Measurements from ENCODE around the gene GAB3. TPM values are rescaled to one million over a fixed set of nuclear protein-coding genes. Genes with fewer than 3 reads are reported as not detected.

The GAB3 gene
- total RNA-seq, 4 donors from 2014 or later = 3.5 to 7.4 (median 5.0) TPM

- no peak overlapping the region for H3K4me3 ChIP-seq
- H3K36me3 ChIP-seq = peaks cover 0 to 28% (median 0%) of the 10 kb centered on the region in 3 donors
- H3K27ac ChIP-seq = no peak overlapping the region
- H3K27me3 ChIP-seq = no peaks in the 10 kb centered on the region
- H3K9me3 ChIP-seq = no peaks in the 10 kb centered on the region
- H3K4me1 ChIP-seq = no peaks in the 10 kb centered on the region
- no peak for DNase-seq
- no peak for TF ChIP-seq POLR2A (IDR thresholded peaks at IDR 0.05)
- TF ChIP-seq CTCF (IDR thresholded peaks at IDR 0.05) = no peak
These were observed 28.4 kb upstream of the GAB3 start for GRCh38 chrX:154779261-154779660.

DNA sequence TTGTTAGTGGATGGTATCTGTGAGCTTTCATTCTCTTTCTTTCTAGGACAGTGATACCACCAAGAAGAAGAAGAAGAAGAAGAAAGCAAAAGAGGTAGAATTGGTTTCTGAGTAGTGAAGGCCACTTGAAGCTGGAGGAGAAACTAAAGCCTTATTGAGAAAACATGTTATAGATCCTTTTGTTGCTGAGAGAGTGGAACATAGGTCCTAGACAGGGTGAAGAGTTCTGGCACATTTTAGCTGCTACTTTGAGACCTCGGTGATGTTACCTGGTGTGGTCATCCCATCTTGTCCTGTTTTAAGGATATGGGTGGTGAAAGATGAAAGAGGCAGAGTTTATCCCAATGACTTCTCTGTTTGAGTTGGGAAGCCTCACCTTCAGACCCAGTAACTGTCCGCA is 25.9 kb upstream of the GAB3 start:
- H3K36me3 ChIP-seq = peaks cover 0 to 29% (median 0%) of the 10 kb centered on the region in 3 donors
- DNase-seq = no peak
- no peak overlapping the region for H3K27ac ChIP-seq
- H3K4me1 ChIP-seq = no peaks in the 10 kb centered on the region
- no peak for TF ChIP-seq CTCF (IDR thresholded peaks at IDR 0.05)
- TF ChIP-seq POLR2A (IDR thresholded peaks at IDR 0.05) = no peak
- no peak overlapping the region for H3K4me3 ChIP-seq
- H3K9me3 ChIP-seq = no peaks in the 10 kb centered on the region
- H3K27me3 ChIP-seq = no peaks in the 10 kb centered on the region

DNA sequence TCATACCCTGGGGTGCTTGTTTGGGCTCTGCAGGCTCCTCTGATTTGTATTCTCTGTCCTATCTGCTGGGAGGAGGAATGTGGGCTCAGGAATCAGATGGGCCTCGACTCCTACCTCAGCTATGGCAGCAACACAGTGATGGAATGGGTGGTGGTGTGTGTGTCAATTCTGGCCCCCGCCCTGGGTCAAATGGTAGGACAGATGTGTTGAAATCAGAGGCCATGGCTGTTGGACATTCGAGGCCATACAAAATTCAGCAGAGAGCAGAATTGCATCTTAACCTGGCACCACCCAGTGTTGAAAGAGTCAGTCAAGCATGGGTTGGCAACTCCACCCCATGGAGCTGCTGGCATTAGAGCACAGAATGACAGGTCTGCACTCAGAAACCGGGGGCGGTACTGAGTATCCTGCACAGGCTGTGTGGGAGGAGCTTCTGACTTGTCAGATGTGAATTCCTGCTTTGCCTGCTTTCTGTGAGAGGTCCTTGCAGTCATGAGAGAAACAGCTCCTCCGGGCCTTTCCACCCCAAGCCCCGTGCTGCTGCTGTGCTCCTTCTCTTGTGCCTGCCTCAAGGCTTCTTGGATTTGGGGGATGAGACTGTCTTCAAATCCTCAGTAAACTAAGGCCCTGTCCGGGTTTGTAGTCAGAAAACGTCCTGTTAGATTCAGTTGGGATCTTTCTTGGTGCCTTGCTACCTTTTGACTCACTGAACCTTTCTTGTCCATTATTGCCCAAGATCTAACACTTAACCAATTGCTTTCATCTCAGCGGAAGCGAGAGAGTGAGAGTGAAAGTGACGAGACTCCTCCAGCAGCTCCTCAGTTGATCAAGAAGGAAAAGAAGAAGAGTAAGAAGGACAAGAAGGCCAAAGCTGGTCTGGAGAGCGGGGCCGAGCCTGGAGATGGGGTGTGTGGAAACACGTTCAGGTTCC is 24.8 kb upstream of the GAB3 start:
- no peak for DNase-seq
- no peak overlapping the region for H3K4me3 ChIP-seq
- H3K27me3 ChIP-seq = no peaks in the 10 kb centered on the region
- H3K4me1 ChIP-seq = no peaks in the 10 kb centered on the region
- no peak overlapping the region for H3K27ac ChIP-seq
- no peaks in the 10 kb centered on the region for H3K9me3 ChIP-seq
- no peak for TF ChIP-seq CTCF (IDR thresholded peaks at IDR 0.05)
- no peak for TF ChIP-seq POLR2A (IDR thresholded peaks at IDR 0.05)
- H3K36me3 ChIP-seq = peaks cover 0 to 29% (median 0%) of the 10 kb centered on the region in 3 donors

GRCh38 chrX:154774622-154775021 is 23.7 kb upstream of the GAB3 start:
- H3K9me3 ChIP-seq = no peaks in the 10 kb centered on the region
- H3K36me3 ChIP-seq = peaks cover 0 to 34% (median 0%) of the 10 kb centered on the region in 3 donors
- TF ChIP-seq CTCF (IDR thresholded peaks at IDR 0.05) = no peak
- no peak for TF ChIP-seq POLR2A (IDR thresholded peaks at IDR 0.05)
- no peak overlapping the region for H3K27ac ChIP-seq
- H3K4me3 ChIP-seq = no peak overlapping the region
- no peaks in the 10 kb centered on the region for H3K4me1 ChIP-seq
- DNase-seq = no peak
- H3K27me3 ChIP-seq = no peaks in the 10 kb centered on the region

GRCh38 chrX:154762537-154763296 is 11.8 kb upstream of the GAB3 start, which contains the start of gene DKC1:
DKC1 (plus strand) TSS chrX:154762864; CDS start chrX:154762966, 102 bp downstream.
- H3K27ac ChIP-seq = peak within 1 kb of the TSS; percentile 70 to 80 (median 78)
- peak within 1 kb of the TSS; percentile 57 to 81 (median 64) for H3K4me3 ChIP-seq
- H3K36me3 ChIP-seq = peaks cover 0 to 14% (median 0%) of the 10 kb centered on the region in 3 donors
- peaks cover 0 to 8% (median 0%) of the 10 kb centered on the region in 4 donors for H3K4me1 ChIP-seq
- TF ChIP-seq POLR2A (IDR thresholded peaks at IDR 0.05) (peak; percentile 7 to 51), CTCF (IDR thresholded peaks at IDR 0.05) (peak in 1 of 6 experiments; percentile 13)
- H3K9me3 ChIP-seq = no peaks in the 10 kb centered on the region
- no peaks in the 10 kb centered on the region for H3K27me3 ChIP-seq
- peak; percentile 94 to 98 (median 96) for DNase-seq
